ENCODE data around the gene SOX6. TPM values are rescaled to one million over a fixed set of nuclear protein-coding genes. Genes with fewer than 3 reads are reported as not detected.

Gene SOX6
- total and polyA plus RNA-seq, 2 of the 13 experiments (the other 11 are each of a cell fraction or from before 2014, with no cell fraction given): 2.6 to 11.2 TPM

DNA sequence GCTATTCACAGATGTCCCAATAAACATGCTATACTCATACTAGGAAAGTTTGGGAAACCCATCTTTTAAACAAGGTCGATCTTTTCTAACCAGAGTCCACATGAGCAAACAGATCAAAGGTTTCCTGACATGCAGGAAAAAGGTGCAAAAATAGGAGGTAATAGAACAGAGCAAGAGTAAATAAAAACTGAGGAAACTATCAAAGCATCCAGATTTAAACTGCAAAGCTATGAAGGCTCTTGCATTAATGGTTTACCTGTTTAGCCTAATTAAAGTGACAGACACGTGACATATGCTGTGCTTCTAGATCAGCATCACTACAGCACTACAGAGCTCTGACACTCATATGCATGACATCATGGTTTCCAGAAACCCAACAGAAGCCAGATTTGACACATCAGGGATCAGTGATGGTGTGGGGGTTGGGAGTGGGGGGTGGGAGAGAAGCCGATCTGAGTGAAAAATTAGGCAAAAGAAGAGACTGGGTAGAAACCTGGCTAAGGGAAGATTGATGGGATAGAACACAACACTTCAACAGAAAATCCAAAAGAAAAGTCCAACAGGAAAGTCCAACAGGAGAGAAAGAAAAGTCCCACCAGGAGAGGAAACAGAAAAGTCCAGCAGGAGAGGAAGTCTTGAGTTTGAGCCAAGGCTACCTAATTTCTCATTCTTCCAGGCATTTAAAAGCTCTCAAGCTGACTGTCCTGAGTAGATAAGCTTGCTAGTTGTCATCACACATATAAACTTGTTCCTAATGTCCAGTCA lies 262.3 kb downstream of the SOX6 start (continued):
- TF ChIP-seq, protein P1, sequence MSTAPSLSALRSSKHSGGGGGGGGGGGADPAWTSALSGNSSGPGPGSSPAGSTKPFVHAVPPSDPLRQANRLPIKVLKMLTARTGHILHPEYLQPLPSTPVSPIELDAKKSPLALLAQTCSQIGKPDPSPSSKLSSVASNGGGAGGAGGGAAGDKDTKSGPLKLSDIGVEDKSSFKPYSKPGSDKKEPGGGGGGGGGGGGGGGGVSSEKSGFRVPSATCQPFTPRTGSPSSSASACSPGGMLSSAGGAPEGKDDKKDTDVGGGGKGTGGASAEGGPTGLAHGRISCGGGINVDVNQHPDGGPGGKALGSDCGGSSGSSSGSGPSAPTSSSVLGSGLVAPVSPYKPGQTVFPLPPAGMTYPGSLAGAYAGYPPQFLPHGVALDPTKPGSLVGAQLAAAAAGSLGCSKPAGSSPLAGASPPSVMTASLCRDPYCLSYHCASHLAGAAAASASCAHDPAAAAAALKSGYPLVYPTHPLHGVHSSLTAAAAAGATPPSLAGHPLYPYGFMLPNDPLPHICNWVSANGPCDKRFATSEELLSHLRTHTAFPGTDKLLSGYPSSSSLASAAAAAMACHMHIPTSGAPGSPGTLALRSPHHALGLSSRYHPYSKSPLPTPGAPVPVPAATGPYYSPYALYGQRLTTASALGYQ (CRISPR knock-in tag; IDR thresholded peaks at IDR 0.05): 0 out of 2 replicates have a peak, but pooled peaks have one; percentile 28
- TF ChIP-seq TBX2 (CRISPR knock-in tag; IDR thresholded peaks at IDR 0.05; ENCODE audit: borderline replicate concordance) (peak; percentile 73; the same call in 1 of the 2 replicates), JUNB (CRISPR knock-in tag; IDR thresholded peaks at IDR 0.05; ENCODE audit: borderline replicate concordance) (no peak), ZNF333 (CRISPR knock-in tag; IDR thresholded peaks at IDR 0.05; ENCODE audit: borderline replicate concordance) (no peak), ZNF124 (CRISPR knock-in tag; IDR thresholded peaks at IDR 0.05) (no peak), SRF (IDR thresholded peaks at IDR 0.05; ENCODE audit: low read depth, low read length) (no peak), ZNF207 (IDR thresholded peaks at IDR 0.05; ENCODE audit: borderline replicate concordance) (no peak), ELF3 (CRISPR knock-in tag; IDR thresholded peaks at IDR 0.05) (peak; percentile 44; the same call in 1 of the 2 replicates), MEF2D (CRISPR knock-in tag; IDR thresholded peaks at IDR 0.05) (peak; percentile 50; the same call in 1 of the 2 replicates), HDAC2 (CRISPR knock-in tag; IDR thresholded peaks at IDR 0.05) (peak; percentile 24; the same call in 1 of the 2 replicates), MAFK (conservative IDR thresholded peaks at IDR 0.05 in 1 of 2, IDR thresholded peaks at IDR 0.05 in 1 of 2; ENCODE audit: low read length in 2 of 2) (no peak), TBX3 (IDR thresholded peaks at IDR 0.05; ENCODE audit: borderline replicate concordance) (peak; percentile 88), HDAC1 (CRISPR knock-in tag; IDR thresholded peaks at IDR 0.05) (0 out of 2 replicates have a peak, but pooled peaks have one; percentile 21), THAP11 (CRISPR knock-in tag; IDR thresholded peaks at IDR 0.05) (no peak), BCL6 (CRISPR knock-in tag; IDR thresholded peaks at IDR 0.05) (0 out of 2 replicates have a peak, but pooled peaks have one; percentile 31), ZKSCAN8 (CRISPR knock-in tag; IDR thresholded peaks at IDR 0.05; ENCODE audit: borderline replicate concordance) (no peak), FOXJ3 (CRISPR knock-in tag; IDR thresholded peaks at IDR 0.05; ENCODE audit: borderline replicate concordance) (peak; percentile 78; the same call in 1 of the 2 replicates), LCORL (IDR thresholded peaks at IDR 0.05) (0 out of 2 replicates have a peak, but pooled peaks have one; percentile 24), LCORL (CRISPR knock-in tag; IDR thresholded peaks at IDR 0.05) (peak; percentile 68), SOX6 (IDR thresholded peaks at IDR 0.05) (no peak), SOX6 (CRISPR knock-in tag; IDR thresholded peaks at IDR 0.05) (peak; percentile 64; the same call in 1 of the 2 replicates)
- TF ChIP-seq, protein P2, sequence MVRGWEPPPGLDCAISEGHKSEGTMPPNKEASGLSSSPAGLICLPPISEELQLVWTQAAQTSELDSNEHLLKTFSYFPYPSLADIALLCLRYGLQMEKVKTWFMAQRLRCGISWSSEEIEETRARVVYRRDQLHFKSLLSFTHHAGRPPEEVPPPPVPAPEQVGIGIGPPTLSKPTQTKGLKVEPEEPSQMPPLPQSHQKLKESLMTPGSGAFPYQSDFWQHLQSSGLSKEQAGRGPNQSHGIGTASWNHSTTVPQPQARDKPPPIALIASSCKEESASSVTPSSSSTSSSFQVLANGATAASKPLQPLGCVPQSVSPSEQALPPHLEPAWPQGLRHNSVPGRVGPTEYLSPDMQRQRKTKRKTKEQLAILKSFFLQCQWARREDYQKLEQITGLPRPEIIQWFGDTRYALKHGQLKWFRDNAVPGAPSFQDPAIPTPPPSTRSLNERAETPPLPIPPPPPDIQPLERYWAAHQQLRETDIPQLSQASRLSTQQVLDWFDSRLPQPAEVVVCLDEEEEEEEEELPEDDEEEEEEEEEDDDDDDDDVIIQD (CRISPR knock-in tag; IDR thresholded peaks at IDR 0.05; ENCODE audit: low read depth): peak; percentile 93
- TF ChIP-seq, protein P3, sequence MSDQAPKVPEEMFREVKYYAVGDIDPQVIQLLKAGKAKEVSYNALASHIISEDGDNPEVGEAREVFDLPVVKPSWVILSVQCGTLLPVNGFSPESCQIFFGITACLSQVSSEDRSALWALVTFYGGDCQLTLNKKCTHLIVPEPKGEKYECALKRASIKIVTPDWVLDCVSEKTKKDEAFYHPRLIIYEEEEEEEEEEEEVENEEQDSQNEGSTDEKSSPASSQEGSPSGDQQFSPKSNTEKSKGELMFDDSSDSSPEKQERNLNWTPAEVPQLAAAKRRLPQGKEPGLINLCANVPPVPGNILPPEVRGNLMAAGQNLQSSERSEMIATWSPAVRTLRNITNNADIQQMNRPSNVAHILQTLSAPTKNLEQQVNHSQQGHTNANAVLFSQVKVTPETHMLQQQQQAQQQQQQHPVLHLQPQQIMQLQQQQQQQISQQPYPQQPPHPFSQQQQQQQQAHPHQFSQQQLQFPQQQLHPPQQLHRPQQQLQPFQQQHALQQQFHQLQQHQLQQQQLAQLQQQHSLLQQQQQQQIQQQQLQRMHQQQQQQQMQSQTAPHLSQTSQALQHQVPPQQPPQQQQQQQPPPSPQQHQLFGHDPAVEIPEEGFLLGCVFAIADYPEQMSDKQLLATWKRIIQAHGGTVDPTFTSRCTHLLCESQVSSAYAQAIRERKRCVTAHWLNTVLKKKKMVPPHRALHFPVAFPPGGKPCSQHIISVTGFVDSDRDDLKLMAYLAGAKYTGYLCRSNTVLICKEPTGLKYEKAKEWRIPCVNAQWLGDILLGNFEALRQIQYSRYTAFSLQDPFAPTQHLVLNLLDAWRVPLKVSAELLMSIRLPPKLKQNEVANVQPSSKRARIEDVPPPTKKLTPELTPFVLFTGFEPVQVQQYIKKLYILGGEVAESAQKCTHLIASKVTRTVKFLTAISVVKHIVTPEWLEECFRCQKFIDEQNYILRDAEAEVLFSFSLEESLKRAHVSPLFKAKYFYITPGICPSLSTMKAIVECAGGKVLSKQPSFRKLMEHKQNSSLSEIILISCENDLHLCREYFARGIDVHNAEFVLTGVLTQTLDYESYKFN (CRISPR knock-in tag; conservative IDR thresholded peaks at IDR 0.05): peak; percentile 86
